Tibial artery (tissue), 4 donors: ENCODE results near the gene NSUN6.

Source experiments
- DNase-seq, 2 donors: peaks; one replicate each; pipeline ENCODE4 v3.0.0-alpha.2; 2019
- H3K27ac ChIP-seq, 2 donors: fragments of 200-600 bp; sonication (generic) in 1 of 2; 1 replicate in 1 of 2; 2 replicates in 1 of 2; pipeline ENCODE4 v1.5.1; 2018 to 2019; ENCODE audit warnings: mild to moderate bottlenecking in 1 of 2
- H3K27me3 ChIP-seq, 2 donors: fragments of 200-600 bp; sonication (generic) in 1 of 2; one replicate each; pipeline versions ENCODE4 v1.5.1 to v1.6.0; 2016 to 2019
- H3K36me3 ChIP-seq, 3 donors: fragments of 200-600 bp; sonication (generic) in 2 of 3; one replicate each; pipeline ENCODE4 v1.5.1; 2016 to 2019; ENCODE audit warnings: mild to moderate bottlenecking in 2 of 3
- H3K4me1 ChIP-seq, 4 donors: fragments of 200-600 bp; sonication (generic) in 2 of 4; 1 replicate in 3 of 4; 2 replicates in 1 of 4; pipeline ENCODE4 v1.5.1; 2016 to 2019
- H3K4me3 ChIP-seq, 2 donors: fragments of 200-600 bp; sonication (generic) in 1 of 2; 1 replicate in 1 of 2; 2 replicates in 1 of 2; pipeline ENCODE4 v1.5.1; 2018 to 2019; ENCODE audit warnings: mild to moderate bottlenecking in 2 of 2
- H3K9me3 ChIP-seq, 3 donors: fragments of 200-600 bp; sonication (generic) in 1 of 3; one replicate each; pipeline ENCODE4 v1.5.1; 2016 to 2019
- intact Hi-C: fragments of 100-400 bp; cut with DNase I; formaldehyde crosslinking; loops from one replicate; pipeline ENCODE4 v1.15.0; 2023; ENCODE audit warnings: low total_unique reads
- TF ChIP-seq, protein P1 (sequence below), 2 experiments: fragments of 200-600 bp in 1 of 2; fragments of 450-650 bp in 1 of 2; IDR thresholded peaks; one replicate each; pipeline ENCODE4 v1.5.1; 2017 to 2019; ENCODE audit warnings: antibody characterized with exemption in 2 of 2, mild to moderate bottlenecking in 1 of 2, moderate library complexity in 1 of 2

The NSUN6 gene, protein sequence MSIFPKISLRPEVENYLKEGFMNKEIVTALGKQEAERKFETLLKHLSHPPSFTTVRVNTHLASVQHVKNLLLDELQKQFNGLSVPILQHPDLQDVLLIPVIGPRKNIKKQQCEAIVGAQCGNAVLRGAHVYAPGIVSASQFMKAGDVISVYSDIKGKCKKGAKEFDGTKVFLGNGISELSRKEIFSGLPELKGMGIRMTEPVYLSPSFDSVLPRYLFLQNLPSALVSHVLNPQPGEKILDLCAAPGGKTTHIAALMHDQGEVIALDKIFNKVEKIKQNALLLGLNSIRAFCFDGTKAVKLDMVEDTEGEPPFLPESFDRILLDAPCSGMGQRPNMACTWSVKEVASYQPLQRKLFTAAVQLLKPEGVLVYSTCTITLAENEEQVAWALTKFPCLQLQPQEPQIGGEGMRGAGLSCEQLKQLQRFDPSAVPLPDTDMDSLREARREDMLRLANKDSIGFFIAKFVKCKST

DNA sequence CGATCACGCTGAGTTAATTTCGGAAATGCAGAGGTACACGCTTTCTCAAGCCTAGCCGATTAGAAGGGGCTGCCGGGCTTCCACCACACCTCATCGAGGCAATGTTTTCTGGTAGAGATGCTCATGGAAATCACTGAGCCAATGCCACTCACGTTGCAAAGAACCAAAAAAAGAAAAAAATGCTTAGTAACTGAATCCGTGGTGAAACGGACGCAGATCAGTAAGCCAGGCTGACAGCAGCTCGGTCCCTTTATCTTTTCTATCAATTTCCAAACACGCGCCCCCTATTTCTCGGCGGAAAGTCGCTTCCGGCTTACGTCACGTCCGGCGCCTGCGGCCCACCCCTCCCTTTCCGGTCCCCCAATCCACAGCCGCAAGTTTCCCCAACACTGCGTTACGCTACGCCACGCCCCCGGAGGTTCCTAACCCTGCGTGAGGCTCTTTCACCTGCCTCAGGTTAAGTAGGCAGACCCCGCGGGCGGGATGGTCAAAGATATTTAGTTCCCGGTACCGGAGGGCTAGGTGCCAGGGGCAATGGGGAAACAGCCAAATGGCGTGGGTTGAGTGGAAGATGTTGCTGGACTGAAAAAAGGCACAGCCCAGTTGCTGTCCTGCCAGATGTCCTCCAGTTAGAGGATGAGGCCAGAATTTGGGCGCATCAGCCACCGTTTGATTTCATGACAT lies at the start of gene NSUN6:
Gene NSUN6 (minus strand): TSS at position 264 of the 684 bp plus-strand sequence. CDS start 384 bp downstream, outside the sequence.
- Histone ChIP-seq H3K27ac (peak within 1 kb of the TSS; percentile 84 to 88), H3K27me3 (no peaks in the 10 kb centered on the region), H3K4me1 (peaks cover 0 to 23% (median 16%) of the 10 kb centered on the region in 4 donors), H3K4me3 (peak within 1 kb of the TSS; percentile 65 to 67), H3K9me3 (no peaks in the 10 kb centered on the region), H3K36me3 (peaks cover 0 to 5% (median 0%) of the 10 kb centered on the region in 3 donors)
- TF ChIP-seq, protein P1, sequence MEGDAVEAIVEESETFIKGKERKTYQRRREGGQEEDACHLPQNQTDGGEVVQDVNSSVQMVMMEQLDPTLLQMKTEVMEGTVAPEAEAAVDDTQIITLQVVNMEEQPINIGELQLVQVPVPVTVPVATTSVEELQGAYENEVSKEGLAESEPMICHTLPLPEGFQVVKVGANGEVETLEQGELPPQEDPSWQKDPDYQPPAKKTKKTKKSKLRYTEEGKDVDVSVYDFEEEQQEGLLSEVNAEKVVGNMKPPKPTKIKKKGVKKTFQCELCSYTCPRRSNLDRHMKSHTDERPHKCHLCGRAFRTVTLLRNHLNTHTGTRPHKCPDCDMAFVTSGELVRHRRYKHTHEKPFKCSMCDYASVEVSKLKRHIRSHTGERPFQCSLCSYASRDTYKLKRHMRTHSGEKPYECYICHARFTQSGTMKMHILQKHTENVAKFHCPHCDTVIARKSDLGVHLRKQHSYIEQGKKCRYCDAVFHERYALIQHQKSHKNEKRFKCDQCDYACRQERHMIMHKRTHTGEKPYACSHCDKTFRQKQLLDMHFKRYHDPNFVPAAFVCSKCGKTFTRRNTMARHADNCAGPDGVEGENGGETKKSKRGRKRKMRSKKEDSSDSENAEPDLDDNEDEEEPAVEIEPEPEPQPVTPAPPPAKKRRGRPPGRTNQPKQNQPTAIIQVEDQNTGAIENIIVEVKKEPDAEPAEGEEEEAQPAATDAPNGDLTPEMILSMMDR (IDR thresholded peaks at IDR 0.05): no peak
- DNase-seq: peak; percentile 89 to 93
- intact Hi-C loops: no loop called here

DNA sequence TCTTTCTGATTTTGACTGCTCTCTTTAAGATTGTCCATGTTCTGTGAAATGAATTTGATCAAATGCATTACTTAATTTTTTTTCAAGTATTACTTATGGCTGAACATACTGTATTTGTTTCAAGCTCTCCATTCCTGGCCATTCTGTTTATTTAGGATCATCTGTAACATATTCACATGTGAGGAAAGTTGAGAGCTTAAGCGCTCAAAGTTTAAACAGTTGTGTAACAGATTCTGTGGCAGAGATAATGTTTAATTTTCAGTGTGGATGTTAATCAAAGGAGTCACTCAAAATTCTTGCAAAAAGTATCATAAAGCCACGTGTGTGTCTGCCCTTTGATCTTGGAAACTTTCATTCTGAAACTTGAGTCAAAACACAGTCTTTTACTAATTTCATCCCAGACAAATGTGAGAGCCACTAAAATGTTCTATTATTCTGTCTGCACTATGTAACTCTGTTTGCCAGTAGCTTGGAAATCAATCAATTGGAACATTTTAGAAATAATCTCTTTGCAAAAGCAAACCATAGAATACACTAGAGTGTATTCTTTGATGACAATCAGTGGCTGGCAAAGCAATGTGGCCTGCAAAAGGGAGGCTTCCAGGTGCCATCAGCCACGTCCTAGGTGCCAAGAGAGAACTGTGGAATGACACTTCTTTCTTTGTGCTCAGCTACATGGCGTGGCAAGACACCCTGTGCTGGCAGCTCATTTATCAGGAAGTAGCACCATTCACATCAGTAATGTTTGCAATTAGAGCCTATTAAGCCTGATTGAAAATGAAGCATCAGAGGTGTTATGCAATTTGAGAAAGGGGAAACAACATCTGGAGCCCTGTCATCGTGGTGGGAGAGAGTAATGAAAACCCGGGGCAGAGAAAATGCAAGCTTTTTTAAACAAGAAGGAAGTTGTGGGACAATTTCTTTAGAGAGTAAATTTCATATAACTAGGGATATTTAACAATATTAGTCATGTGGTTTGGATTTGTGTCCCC lies 48.8 kb upstream of the NSUN6 start:
- no peaks in the 10 kb centered on the region for H3K36me3 ChIP-seq
- no peaks in the 10 kb centered on the region for H3K27me3 ChIP-seq
- TF ChIP-seq, protein P1 (IDR thresholded peaks at IDR 0.05): no peak
- intact Hi-C loops: no loop called here
- H3K27ac ChIP-seq: no peak overlapping the region
- H3K4me3 ChIP-seq: no peak overlapping the region
- H3K4me1 ChIP-seq: no peaks in the 10 kb centered on the region
- DNase-seq: no peak
- no peaks in the 10 kb centered on the region for H3K9me3 ChIP-seq

DNA sequence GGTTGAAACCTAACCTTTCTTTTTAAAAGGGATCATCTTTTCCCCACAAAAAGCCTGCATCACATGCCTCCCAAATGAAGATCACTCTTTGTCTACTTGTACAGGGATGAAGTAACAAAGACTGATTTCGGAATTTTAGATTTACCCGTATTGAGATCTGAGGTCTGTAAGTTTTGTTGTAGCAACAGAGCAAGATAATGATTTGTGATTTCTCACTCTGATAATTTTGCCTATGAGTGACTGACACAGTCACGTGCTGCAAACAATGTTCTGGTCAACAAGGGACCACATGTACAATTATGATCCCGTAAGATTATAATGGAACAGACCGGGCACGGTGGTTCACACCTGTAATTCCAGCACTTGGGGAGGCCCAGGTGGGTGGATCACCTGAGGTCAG lies 39.2 kb upstream of the NSUN6 start:
- Histone ChIP-seq H3K4me3 (no peak overlapping the region), H3K9me3 (no peaks in the 10 kb centered on the region), H3K27ac (no peak overlapping the region), H3K36me3 (no peaks in the 10 kb centered on the region), H3K27me3 (no peaks in the 10 kb centered on the region), H3K4me1 (no peaks in the 10 kb centered on the region)
- TF ChIP-seq, protein P1 (IDR thresholded peaks at IDR 0.05): no peak
- intact Hi-C loops: no loop called here
- no peak for DNase-seq

DNA sequence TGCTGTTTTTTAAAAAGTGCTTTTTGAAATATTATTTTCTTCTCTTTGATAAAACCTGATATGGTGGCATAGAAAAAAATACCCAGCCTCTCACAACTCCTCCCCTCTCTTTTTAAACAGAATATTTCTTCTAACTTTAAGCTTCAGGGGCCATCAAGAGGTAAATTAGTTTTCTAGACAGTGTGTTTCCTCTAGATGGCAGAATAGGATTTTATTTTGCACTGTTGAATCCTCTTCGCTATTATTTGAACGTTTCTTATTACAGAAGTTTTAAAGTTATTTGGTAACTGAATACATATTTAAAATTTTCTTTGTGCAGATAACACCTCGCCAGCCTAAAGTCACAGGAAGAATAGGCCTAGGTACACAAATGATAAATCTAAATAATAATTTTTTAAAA lies 38.1 kb upstream of the NSUN6 start:
- no peaks in the 10 kb centered on the region for H3K27me3 ChIP-seq
- no peak overlapping the region for H3K27ac ChIP-seq
- intact Hi-C loops: no loop called here
- no peaks in the 10 kb centered on the region for H3K4me1 ChIP-seq
- H3K4me3 ChIP-seq: no peak overlapping the region
- H3K9me3 ChIP-seq: no peaks in the 10 kb centered on the region
- DNase-seq: no peak
- no peaks in the 10 kb centered on the region for H3K36me3 ChIP-seq
- TF ChIP-seq, protein P1 (IDR thresholded peaks at IDR 0.05): peak in 1 of 2 experiments; percentile 23

DNA sequence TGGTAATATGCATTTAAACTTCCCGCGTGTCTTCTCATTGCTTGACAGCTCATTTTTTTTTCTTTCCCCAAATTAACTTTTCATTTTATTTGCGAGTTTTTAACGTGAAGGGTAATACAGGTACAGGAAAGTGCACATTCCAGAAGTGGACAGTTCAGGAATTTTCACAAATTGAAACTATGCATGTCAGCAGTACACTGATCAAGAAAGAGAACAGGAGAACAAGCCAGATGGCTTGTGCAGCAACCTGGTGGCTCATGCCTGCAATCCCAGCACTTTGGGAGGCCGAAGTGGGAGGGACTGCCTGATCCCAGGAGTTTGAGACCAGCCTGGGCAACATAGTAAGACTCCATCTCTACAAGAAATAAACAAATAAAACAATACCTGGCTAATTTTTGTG lies 36.3 kb upstream of the NSUN6 start:
- no peak overlapping the region for H3K4me3 ChIP-seq
- TF ChIP-seq, protein P1 (IDR thresholded peaks at IDR 0.05): no peak
- no peak for DNase-seq
- no peaks in the 10 kb centered on the region for H3K27me3 ChIP-seq
- H3K9me3 ChIP-seq: no peaks in the 10 kb centered on the region
- H3K36me3 ChIP-seq: peaks cover 0 to 5% (median 0%) of the 10 kb centered on the region in 3 donors
- no peaks in the 10 kb centered on the region for H3K4me1 ChIP-seq
- H3K27ac ChIP-seq: no peak overlapping the region
- intact Hi-C loops: no loop called here
